Liver (tissue), 9 donors: ENCODE measurements around the gene ATP13A1. TPM values are rescaled to one million over a fixed set of nuclear protein-coding genes. Genes with fewer than 3 reads are reported as not detected.

ENCODE experiments used
- DNase-seq: peaks from one replicate; pipeline ENCODE4 v3.0.0-alpha.2; 2017; ENCODE audit warnings: low spot score
- H3K27ac ChIP-seq, 2 donors: one replicate each; pipeline ENCODE4 v1.7.0; 2013; ENCODE audit warnings: inconsistent platforms in 2 of 2, low read length in 2 of 2, control low read depth in 1 of 2, low read depth in 1 of 2, mild to moderate bottlenecking in 1 of 2
- H3K27me3 ChIP-seq, 4 donors: one replicate each; pipeline versions ENCODE4 v1.6.1 to v1.7.0; 2013; ENCODE audit warnings: low read length in 3 of 4, inconsistent platforms in 1 of 4, mild to moderate bottlenecking in 1 of 4, moderate library complexity in 1 of 4; ENCODE audit not compliant: control insufficient read depth in 4 of 4, insufficient read depth in 4 of 4
- H3K36me3 ChIP-seq, 4 donors: one replicate each; pipeline versions ENCODE4 v1.6.1 to v1.7.0; 2013; ENCODE audit warnings: low read length in 3 of 4, mild to moderate bottlenecking in 3 of 4, low read depth in 1 of 4, moderate library complexity in 1 of 4; ENCODE audit not compliant: control insufficient read depth in 4 of 4, insufficient read depth in 3 of 4
- H3K4me1 ChIP-seq, 4 donors: one replicate each; pipeline versions ENCODE4 v1.6.1 to v1.7.0; 2013; ENCODE audit warnings: low read length in 3 of 4, mild to moderate bottlenecking in 3 of 4, moderate library complexity in 1 of 4; ENCODE audit not compliant: control insufficient read depth in 4 of 4, insufficient read depth in 4 of 4
- H3K4me3 ChIP-seq, 3 donors: one replicate each; pipeline versions ENCODE4 v1.6.1 to v1.7.0; 2013; ENCODE audit warnings: low read length in 3 of 3, control low read depth in 1 of 3, low read depth in 1 of 3, mild to moderate bottlenecking in 1 of 3
- H3K9ac ChIP-seq, 2 donors: one replicate each; pipeline ENCODE4 v1.7.0; 2013; ENCODE audit warnings: low read length in 2 of 2, mild to moderate bottlenecking in 2 of 2, moderate library complexity in 2 of 2, control low read depth in 1 of 2, low read depth in 1 of 2
- H3K9me3 ChIP-seq, 4 donors: one replicate each; pipeline versions ENCODE4 v1.6.1 to v1.7.0; 2013; ENCODE audit warnings: low read length in 3 of 4; ENCODE audit not compliant: control insufficient read depth in 4 of 4
- ATF3 ChIP-seq: IDR thresholded peaks from 2 replicates; pipeline ENCODE4 v1.6.1; 2016; ENCODE audit warnings: antibody characterized with exemption
- EGR1 ChIP-seq, 2 donors: IDR thresholded peaks; 2 replicates each; pipeline ENCODE4 v1.6.1; 2016 to 2018; ENCODE audit warnings: antibody characterized with exemption in 2 of 2, low read depth in 2 of 2
- FOXA1 ChIP-seq: IDR thresholded peaks from 2 replicates; pipeline ENCODE4 v1.6.1; 2016; ENCODE audit warnings: antibody characterized with exemption
- FOXA2 ChIP-seq: IDR thresholded peaks from 2 replicates; pipeline ENCODE4 v1.6.1; 2016; ENCODE audit warnings: antibody characterized with exemption
- HNF4A ChIP-seq, 2 donors: conservative IDR thresholded peaks; 2 replicates each; pipeline ENCODE4 v1.6.1; 2016; ENCODE audit warnings: antibody characterized with exemption in 2 of 2, mild to moderate bottlenecking in 2 of 2
- JUND ChIP-seq, 2 donors: IDR thresholded peaks; 2 replicates each; pipeline ENCODE4 v1.6.1; 2016; ENCODE audit warnings: antibody characterized with exemption in 2 of 2
- MAX ChIP-seq: IDR thresholded peaks from 2 replicates; pipeline ENCODE4 v1.6.1; 2016; ENCODE audit warnings: antibody characterized with exemption
- NR2F2 ChIP-seq: IDR thresholded peaks from 2 replicates; pipeline ENCODE4 v1.6.1; 2016; ENCODE audit warnings: antibody characterized with exemption
- RAD21 ChIP-seq, 2 donors: IDR thresholded peaks; 2 replicates each; pipeline ENCODE4 v1.6.1; 2016; ENCODE audit warnings: antibody characterized with exemption in 2 of 2, mild to moderate bottlenecking in 2 of 2
- REST ChIP-seq: IDR thresholded peaks from 2 replicates; pipeline ENCODE4 v1.6.1; 2016; ENCODE audit warnings: antibody characterized with exemption, mild to moderate bottlenecking
- RXRA ChIP-seq, 2 donors: IDR thresholded peaks; 2 replicates each; pipeline ENCODE4 v1.6.1; 2017 to 2018; ENCODE audit warnings: antibody characterized with exemption in 2 of 2, mild to moderate bottlenecking in 1 of 2
- SP1 ChIP-seq: IDR thresholded peaks from 2 replicates; pipeline ENCODE4 v1.6.1; 2018; ENCODE audit warnings: antibody characterized with exemption, mild to moderate bottlenecking
- TAF1 ChIP-seq: conservative IDR thresholded peaks from 2 replicates; pipeline ENCODE4 v1.6.1; 2016; ENCODE audit warnings: antibody characterized with exemption, mild to moderate bottlenecking
- YY1 ChIP-seq: IDR thresholded peaks from 2 replicates; pipeline ENCODE4 v1.6.1; 2016; ENCODE audit warnings: antibody characterized with exemption, mild to moderate bottlenecking
- WGBS: extraction: QIAGEN DNeasy Blood & Tissue Kit; methylation state at CpG from one replicate; pipeline ENCODE4 v1.1.7; 2013; 5-methylcytosine and 5-hydroxymethylcytosine counted together
- polyA plus RNA-seq, 2 donors: library from polyadenylated mRNA; stranded (reverse) in 1 of 2; unstranded in 1 of 2; fragments of 200-250 nt in 1 of 2; fragments of >200 nt in 1 of 2; fragmentation: Nextera tagmentation in 1 of 2; extraction: Ambion mirVana in 1 of 2; gene quantifications; one replicate each; pipeline versions ENCODE4 v1.2.1 to v1.2.3, GENCODE V29; 2013 to 2015
- total RNA-seq, 2 donors: library from RNA; depleted of rRNA; stranded (reverse); fragments of >200 nt; gene quantifications; one replicate each; pipeline ENCODE4 v1.2.3, GENCODE V29; 2014
- TF ChIP-seq, protein P1 (sequence below): fragments of 150-350 bp; IDR thresholded peaks from 2 replicates; pipeline ENCODE4 v1.5.1; 2017; ENCODE audit warnings: improper control_type of control experiment, low read depth, low read length; ENCODE audit not compliant: missing input control
- donor health status: healthy.
- donor health status: healthy.
- donor health status: healthy.
- donor health status: healthy.
- donor health status: healthy.

ATP13A1 gene
- total and polyA plus RNA-seq, 4 donors, result 15.1 to 36.5 (median 20.5) TPM

- Histone ChIP-seq H3K36me3 (peaks cover 24 to 78% (median 50%) of the 10 kb centered on the region in 4 donors), H3K9me3 (no peaks in the 10 kb centered on the region), H3K9ac (no peak overlapping the region), H3K4me1 (peaks cover 0 to 7% (median 5%) of the 10 kb centered on the region in 4 donors), H3K4me3 (no peak overlapping the region), H3K27ac (no peak overlapping the region), H3K27me3 (no peaks in the 10 kb centered on the region)
- TF ChIP-seq, protein P1, sequence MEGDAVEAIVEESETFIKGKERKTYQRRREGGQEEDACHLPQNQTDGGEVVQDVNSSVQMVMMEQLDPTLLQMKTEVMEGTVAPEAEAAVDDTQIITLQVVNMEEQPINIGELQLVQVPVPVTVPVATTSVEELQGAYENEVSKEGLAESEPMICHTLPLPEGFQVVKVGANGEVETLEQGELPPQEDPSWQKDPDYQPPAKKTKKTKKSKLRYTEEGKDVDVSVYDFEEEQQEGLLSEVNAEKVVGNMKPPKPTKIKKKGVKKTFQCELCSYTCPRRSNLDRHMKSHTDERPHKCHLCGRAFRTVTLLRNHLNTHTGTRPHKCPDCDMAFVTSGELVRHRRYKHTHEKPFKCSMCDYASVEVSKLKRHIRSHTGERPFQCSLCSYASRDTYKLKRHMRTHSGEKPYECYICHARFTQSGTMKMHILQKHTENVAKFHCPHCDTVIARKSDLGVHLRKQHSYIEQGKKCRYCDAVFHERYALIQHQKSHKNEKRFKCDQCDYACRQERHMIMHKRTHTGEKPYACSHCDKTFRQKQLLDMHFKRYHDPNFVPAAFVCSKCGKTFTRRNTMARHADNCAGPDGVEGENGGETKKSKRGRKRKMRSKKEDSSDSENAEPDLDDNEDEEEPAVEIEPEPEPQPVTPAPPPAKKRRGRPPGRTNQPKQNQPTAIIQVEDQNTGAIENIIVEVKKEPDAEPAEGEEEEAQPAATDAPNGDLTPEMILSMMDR, result no peak
- TF ChIP-seq TAF1 (no peak), RAD21 (IDR thresholded peaks at IDR 0.05) (no peak), NR2F2 (no peak), JUND (IDR thresholded peaks at IDR 0.05) (no peak)
- WGBS, result 98% methylated on average over 33 of the region's 33 CpGs
- DNase-seq, result no peak
Measured at GRCh38 chr19:19656451-19657396, 6.8 kb downstream of the ATP13A1 start.

DNA sequence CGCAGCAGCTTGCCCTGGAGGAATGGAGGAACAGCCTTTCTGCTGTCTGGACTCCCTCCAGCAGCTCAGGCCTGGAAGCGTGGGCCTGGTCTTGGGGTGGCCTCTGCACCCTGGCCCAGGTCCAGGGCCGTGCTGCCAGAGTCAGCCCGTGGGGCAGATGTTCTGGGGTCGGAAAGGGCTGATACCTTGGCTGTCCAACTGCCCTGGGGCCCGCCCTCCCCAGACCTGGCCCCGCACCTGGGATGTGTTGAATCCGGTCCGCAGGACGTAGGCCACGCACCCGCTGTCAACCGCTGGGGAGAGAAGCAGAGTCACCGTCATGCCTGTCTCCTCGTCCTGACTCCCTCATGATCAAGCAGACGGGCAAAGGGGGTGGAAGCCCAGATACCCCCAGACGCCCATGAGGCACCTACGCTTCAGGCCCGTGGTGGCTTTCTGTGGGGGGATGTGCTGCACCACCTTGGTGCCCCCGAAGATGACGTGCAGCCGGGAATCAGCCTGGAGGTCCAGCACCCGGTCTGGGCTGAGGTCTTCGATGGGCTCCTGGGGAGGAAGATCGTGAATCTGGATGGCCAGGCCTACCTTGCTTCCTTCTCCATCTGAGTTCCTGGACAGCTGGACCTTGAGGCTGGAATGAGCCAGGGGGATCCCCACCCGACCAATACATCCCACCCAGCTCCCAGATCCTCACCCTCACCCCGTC, 7.7 kb downstream of the ATP13A1 start:
- peaks cover 32 to 87% (median 54%) of the 10 kb centered on the region in 4 donors for H3K36me3 ChIP-seq
- H3K4me1 ChIP-seq, result no peaks in the 10 kb centered on the region
- H3K27ac ChIP-seq, result no peak overlapping the region
- no peak for DNase-seq
- no peak overlapping the region for H3K9ac ChIP-seq
- H3K4me3 ChIP-seq, result no peak overlapping the region
- H3K27me3 ChIP-seq, result no peaks in the 10 kb centered on the region
- WGBS, result 85% methylated on average over 27 of the region's 27 CpGs
- TF ChIP-seq MAX (no peak), FOXA1 (no peak), ATF3 (no peak), YY1 (no peak), FOXA2 (no peak), HNF4A (conservative IDR thresholded peaks at IDR 0.05) (no peak), RXRA (IDR thresholded peaks at IDR 0.05) (no peak), REST (no peak), JUND (IDR thresholded peaks at IDR 0.05) (no peak), EGR1 (IDR thresholded peaks at IDR 0.05; ENCODE audit: low read depth in 2 of 2) (no peak), SP1 (no peak), NR2F2 (no peak), RAD21 (IDR thresholded peaks at IDR 0.05) (no peak)
- H3K9me3 ChIP-seq, result no peaks in the 10 kb centered on the region
